Vagina (tissue), 2 donors: ENCODE data around the gene ZNF521.

ENCODE experiments used
- POLR2A ChIP-seq, 2 donors: fragments of 450-650 bp; IDR thresholded peaks; one replicate each; pipeline ENCODE4 v1.6.1; 2017; ENCODE audit warnings: antibody characterized with exemption in 2 of 2, mild to moderate bottlenecking in 2 of 2, moderate library complexity in 2 of 2
- TF ChIP-seq, protein P1 (sequence below), 3 experiments: fragments of 450-650 bp in 2 of 3; fragments of 200-600 bp in 1 of 3; sonication (generic) in 1 of 3; IDR thresholded peaks; one replicate each; pipeline ENCODE4 v1.5.1; 2017 to 2019; ENCODE audit warnings: antibody characterized with exemption in 3 of 3, mild to moderate bottlenecking in 2 of 3, moderate library complexity in 2 of 3

DNA sequence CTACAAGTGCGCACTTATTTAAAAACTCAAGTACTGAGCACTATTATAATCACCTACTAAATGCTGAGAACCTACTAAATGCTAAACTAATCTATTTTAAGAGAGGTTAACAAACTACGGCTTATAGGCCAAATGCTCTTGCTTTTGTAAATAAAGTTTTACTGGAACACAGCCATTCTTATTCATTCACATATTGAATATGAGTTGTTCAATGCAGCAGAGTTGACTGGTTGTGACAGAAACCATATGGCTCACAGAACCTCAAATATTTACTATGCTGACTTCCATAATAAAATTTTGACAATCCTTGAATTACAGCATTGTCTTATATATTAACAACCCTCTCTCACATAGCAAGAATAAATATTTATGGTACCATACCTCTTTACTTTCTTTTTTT, 103.2 kb downstream of the ZNF521 start:
- TF ChIP-seq, protein P1, sequence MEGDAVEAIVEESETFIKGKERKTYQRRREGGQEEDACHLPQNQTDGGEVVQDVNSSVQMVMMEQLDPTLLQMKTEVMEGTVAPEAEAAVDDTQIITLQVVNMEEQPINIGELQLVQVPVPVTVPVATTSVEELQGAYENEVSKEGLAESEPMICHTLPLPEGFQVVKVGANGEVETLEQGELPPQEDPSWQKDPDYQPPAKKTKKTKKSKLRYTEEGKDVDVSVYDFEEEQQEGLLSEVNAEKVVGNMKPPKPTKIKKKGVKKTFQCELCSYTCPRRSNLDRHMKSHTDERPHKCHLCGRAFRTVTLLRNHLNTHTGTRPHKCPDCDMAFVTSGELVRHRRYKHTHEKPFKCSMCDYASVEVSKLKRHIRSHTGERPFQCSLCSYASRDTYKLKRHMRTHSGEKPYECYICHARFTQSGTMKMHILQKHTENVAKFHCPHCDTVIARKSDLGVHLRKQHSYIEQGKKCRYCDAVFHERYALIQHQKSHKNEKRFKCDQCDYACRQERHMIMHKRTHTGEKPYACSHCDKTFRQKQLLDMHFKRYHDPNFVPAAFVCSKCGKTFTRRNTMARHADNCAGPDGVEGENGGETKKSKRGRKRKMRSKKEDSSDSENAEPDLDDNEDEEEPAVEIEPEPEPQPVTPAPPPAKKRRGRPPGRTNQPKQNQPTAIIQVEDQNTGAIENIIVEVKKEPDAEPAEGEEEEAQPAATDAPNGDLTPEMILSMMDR (IDR thresholded peaks at IDR 0.05): no peak
- TF ChIP-seq POLR2A (IDR thresholded peaks at IDR 0.05): no peak
